HUES64 (cell line): ENCODE measurements around the gene NBAS.

Experiments
- H3K27ac ChIP-seq: 2 replicates; pipeline ENCODE4 v1.7.0; 2013; ENCODE audit warnings: low read depth, low read length, inconsistent platforms
- H3K27me3 ChIP-seq: 2 replicates; pipeline ENCODE4 v1.6.1; 2013; ENCODE audit warnings: mild to moderate bottlenecking, low read length; ENCODE audit not compliant: insufficient read depth
- H3K36me3 ChIP-seq: 2 replicates; pipeline ENCODE4 v1.6.1; 2013; ENCODE audit warnings: mild to moderate bottlenecking, low read length; ENCODE audit not compliant: insufficient read depth
- H3K4me1 ChIP-seq: 2 replicates; pipeline ENCODE4 v1.6.1; 2013; ENCODE audit warnings: mild to moderate bottlenecking, low read length, moderate library complexity; ENCODE audit not compliant: insufficient read depth
- H3K4me3 ChIP-seq: 2 replicates; pipeline ENCODE4 v1.5.1; 2013; ENCODE audit warnings: mild to moderate bottlenecking, low read length, moderate library complexity
- H3K9ac ChIP-seq: 2 replicates; pipeline ENCODE4 v1.6.1; 2013; ENCODE audit warnings: mild to moderate bottlenecking, low read depth, low read length
- H3K9me3 ChIP-seq: 2 replicates; pipeline ENCODE4 v1.6.1; 2013; ENCODE audit warnings: low read depth, low read length; ENCODE audit not compliant: insufficient read depth
- WGBS: fragments of 150-250, 120-280 bp; methylation state at CpG from one replicate; pipeline ENCODE4 v1.1.7; 2013; ENCODE audit warnings: missing lambda C conversion rate; 5-methylcytosine and 5-hydroxymethylcytosine counted together

Gene NBAS

DNA sequence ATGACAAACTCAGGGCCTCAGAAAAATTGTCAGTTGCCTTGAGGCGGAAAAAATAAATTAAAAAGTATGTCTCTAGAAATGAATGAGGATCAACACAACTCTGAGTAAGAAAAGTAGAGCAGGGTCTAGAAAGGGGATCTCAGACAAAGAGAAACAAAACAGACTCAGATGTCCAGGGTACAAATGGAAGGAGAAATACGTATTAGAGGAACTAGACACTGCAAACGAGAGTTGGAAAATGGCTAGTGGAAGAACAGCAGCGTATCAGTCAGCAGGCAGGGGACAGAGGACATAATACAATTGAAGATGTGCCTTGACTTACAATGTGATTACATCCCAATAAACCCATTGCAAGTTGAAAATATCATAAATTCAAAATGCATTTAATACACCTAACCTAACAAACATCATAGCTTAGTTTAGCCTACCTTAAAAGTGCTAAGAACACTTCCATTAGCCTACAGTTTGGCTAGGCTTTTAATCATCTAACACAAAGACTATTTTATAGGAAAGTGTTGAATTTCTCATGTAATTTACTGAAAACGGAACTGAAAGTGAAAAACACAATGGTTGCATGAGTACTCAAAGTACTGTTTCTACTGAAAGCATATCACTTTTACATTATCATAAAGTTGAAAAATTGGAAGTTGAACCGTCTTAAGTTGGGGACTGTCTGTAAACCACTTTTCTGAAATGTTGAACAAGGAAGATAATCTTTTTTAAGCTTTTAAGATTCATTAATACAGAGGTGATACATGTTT is 182.8 kb downstream of the NBAS start:
- Histone ChIP-seq H3K9ac (no peak overlapping the region), H3K36me3 (peaks cover 24% of the 10 kb centered on the region), H3K9me3 (no peaks in the 10 kb centered on the region), H3K27ac (no peak overlapping the region), H3K4me1 (no peaks in the 10 kb centered on the region), H3K4me3 (no peak overlapping the region), H3K27me3 (no peaks in the 10 kb centered on the region)
- 98% methylated on average over 5 of the region's 6 CpGs for WGBS

DNA sequence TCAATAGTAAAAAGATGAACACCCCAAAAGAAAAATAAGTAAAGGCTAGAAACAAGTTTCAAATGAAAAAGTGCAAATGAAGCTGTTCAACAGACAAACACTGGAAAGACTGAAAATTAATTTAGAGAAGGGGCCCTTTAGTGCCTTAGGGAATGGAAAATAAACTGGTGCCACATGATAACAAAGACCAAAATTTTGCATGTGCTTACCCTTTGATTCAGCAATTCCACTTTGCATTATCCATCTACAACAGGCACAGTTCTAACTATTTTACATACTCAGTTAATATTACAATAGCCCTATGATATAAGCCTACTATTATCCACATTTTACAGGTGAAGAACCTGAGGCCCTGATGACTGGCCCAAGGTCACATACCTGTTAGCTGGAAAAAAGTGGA is 183.9 kb downstream of the NBAS start:
- H3K27me3 ChIP-seq = no peaks in the 10 kb centered on the region
- no peaks in the 10 kb centered on the region for H3K9me3 ChIP-seq
- no peak overlapping the region for H3K9ac ChIP-seq
- H3K27ac ChIP-seq = no peak overlapping the region
- H3K4me1 ChIP-seq = no peaks in the 10 kb centered on the region
- H3K4me3 ChIP-seq = no peak overlapping the region
- H3K36me3 ChIP-seq = peaks cover 21% of the 10 kb centered on the region

DNA sequence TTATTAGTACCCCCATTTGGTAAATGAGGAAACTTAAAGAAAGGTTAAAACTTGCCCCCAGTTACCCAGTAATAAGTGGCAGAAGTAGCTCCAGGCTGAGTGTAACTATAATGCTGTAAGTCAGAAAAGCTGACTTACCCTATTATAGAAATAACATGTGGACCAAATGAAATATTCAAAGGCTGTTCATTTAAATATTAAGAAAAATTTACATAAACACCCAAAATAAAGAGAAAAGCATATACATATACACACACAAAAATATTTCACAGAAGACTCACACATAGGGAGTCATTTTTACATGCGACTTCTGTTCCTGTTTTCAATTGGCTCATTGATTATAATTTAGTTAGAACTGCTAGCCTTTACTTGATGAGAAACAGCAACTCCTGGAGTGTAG is 189.1 kb downstream of the NBAS start:
- WGBS = 100% methylated on average over 1 of the region's 1 CpG

DNA sequence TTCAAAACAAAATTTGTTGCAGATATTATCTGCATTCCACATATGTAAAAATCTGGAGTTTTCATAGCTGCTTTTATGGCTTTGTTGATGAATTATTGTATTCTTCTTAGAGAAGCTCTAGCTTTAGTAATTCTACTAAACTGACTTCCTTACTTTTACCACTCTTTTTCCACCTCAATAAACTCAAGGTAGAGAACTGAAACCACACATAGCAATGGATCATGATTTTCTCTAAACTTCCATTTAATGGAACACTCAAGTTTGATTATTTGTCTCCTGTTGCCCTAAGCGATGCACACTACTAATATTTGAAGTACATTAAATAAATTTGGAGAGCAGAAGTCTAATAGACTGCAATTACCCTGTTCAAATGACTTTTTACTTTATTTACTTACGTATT is 192.0 kb downstream of the NBAS start:
- Histone ChIP-seq H3K4me3 (no peak overlapping the region), H3K4me1 (peaks cover 12% of the 10 kb centered on the region), H3K36me3 (peaks cover under 1% of the 10 kb centered on the region; the same call in 1 of the 2 replicates), H3K9ac (no peak overlapping the region), H3K27ac (no peak overlapping the region), H3K9me3 (no peaks in the 10 kb centered on the region), H3K27me3 (no peaks in the 10 kb centered on the region)
- 100% methylated on average over 1 of the region's 2 CpGs for WGBS

More for the DNA sequence above, 189.1 kb downstream of the NBAS start:
- no peak overlapping the region for H3K9ac ChIP-seq
- no peaks in the 10 kb centered on the region for H3K27me3 ChIP-seq
- H3K36me3 ChIP-seq = peaks cover 7% of the 10 kb centered on the region
- peaks cover 7% of the 10 kb centered on the region for H3K4me1 ChIP-seq
- no peaks in the 10 kb centered on the region for H3K9me3 ChIP-seq
- no peak overlapping the region for H3K27ac ChIP-seq
- H3K4me3 ChIP-seq = no peak overlapping the region

DNA sequence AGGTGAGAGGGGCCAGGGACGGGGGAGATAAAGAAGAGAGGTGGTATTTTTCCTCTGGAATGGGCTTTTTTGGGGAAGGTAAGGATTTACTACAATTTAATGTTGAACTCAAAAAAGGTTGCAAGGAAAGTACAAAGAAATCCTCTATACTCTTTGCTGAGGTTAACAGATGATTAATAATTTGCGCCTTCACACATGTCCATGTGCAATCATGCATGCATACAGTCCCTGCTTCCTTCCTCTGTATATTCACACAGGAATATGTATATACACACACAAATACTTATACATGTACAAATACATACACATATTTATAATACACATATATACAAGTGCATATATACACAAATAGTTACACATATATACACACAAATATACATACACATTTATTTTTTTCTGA is 193.4 kb downstream of the NBAS start:
- 89% methylated on average over 2 of the region's 2 CpGs for WGBS
- Histone ChIP-seq H3K4me3 (no peak overlapping the region), H3K27ac (no peak overlapping the region), H3K9me3 (no peaks in the 10 kb centered on the region), H3K9ac (no peak overlapping the region), H3K27me3 (no peaks in the 10 kb centered on the region), H3K4me1 (peaks cover 12% of the 10 kb centered on the region), H3K36me3 (no peaks in the 10 kb centered on the region)

DNA sequence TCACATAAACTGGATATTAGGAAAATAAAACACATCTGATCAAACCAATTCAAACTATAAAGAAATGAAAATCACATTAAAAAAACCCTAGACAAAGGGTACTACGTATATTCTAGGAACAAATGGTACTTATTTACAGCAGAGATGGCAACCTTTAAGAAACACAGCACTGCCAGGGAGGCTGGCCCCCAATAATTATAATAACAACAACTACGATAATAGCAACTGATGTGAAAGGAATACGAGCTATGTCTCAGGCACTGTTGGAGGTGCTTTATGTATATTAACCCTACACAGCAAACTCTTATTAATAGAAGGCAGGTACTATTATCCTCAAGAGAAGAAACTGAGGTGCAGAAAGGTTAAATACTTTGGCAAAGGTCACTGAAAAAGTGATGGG is 193.9 kb downstream of the NBAS start:
- no peak overlapping the region for H3K27ac ChIP-seq
- H3K9ac ChIP-seq = no peak overlapping the region
- no peaks in the 10 kb centered on the region for H3K27me3 ChIP-seq
- WGBS = 74% methylated on average over 2 of the region's 3 CpGs
- no peak overlapping the region for H3K4me3 ChIP-seq
- H3K4me1 ChIP-seq = peaks cover 12% of the 10 kb centered on the region
- H3K9me3 ChIP-seq = no peaks in the 10 kb centered on the region
- H3K36me3 ChIP-seq = no peaks in the 10 kb centered on the region

DNA sequence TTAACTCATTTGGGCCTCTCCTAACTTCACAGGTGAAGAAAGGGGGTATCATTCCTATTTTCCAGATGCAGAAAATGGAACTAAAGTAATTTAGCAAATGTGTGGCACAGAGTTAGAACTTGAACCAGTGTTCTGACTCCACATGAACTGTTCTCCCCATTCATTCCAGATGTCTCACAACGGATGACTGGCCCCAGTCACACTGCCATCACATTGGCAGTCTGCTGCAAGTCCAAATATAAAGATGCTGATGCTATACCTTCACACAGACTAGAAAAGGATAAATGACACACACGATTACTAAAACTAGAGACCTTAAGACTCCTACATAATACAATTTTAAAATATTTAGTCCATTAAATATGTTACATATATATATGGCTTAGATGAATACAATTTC is 195.7 kb downstream of the NBAS start:
- 50% methylated on average over 2 of the region's 2 CpGs for WGBS
- H3K9ac ChIP-seq = no peak overlapping the region
- H3K4me3 ChIP-seq = no peak overlapping the region
- no peak overlapping the region for H3K27ac ChIP-seq
- no peaks in the 10 kb centered on the region for H3K36me3 ChIP-seq
- H3K9me3 ChIP-seq = no peaks in the 10 kb centered on the region
- H3K27me3 ChIP-seq = no peaks in the 10 kb centered on the region
- peaks cover 12% of the 10 kb centered on the region for H3K4me1 ChIP-seq

DNA sequence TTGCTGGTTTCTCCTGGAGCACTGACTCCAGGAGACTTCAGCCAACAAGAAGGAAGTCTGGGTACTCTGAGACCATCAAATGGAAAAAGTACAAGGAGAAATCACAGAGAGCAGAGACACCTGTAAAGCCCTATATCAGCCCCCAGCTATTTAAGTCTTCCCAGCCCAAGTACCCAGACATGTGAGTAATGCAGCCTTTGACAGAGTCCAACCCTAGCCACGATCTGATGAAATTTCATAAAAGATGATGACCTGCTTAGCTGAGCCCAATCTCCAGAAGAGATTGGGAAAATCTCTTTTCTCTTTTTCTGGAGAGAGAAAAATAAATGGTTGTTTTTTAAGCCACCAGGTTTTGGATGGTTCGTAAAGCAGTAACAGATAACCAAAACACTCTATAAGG is 196.6 kb downstream of the NBAS start:
- no peak overlapping the region for H3K4me3 ChIP-seq
- no peaks in the 10 kb centered on the region for H3K36me3 ChIP-seq
- H3K9ac ChIP-seq = no peak overlapping the region
- 97% methylated on average over 2 of the region's 2 CpGs for WGBS
- H3K9me3 ChIP-seq = no peaks in the 10 kb centered on the region
- no peak overlapping the region for H3K27ac ChIP-seq
- peaks cover 12% of the 10 kb centered on the region for H3K4me1 ChIP-seq
- no peaks in the 10 kb centered on the region for H3K27me3 ChIP-seq

DNA sequence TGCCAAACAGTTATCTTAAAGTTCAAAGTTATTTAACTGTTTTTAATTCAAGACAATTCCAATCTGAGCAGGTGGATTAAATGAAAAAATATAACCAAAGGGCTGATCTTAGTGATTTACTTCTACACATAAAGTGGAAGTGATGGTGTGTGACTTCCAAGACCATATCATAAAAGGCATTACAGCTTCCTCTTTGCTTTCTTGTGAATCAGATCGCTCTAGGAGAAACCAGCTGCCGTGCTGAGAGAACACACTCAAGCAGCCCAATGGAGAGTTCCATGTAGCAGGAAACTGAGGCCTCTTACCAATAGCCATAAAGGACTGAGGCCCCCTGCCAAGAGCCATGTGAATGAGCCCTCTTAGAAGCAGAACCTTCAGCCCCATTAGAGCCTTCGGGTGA is 197.4 kb downstream of the NBAS start:
- Histone ChIP-seq H3K9ac (no peak overlapping the region), H3K27me3 (no peaks in the 10 kb centered on the region), H3K27ac (no peak overlapping the region), H3K36me3 (no peaks in the 10 kb centered on the region), H3K4me1 (peaks cover 18% of the 10 kb centered on the region), H3K9me3 (no peaks in the 10 kb centered on the region), H3K4me3 (no peak overlapping the region)
- WGBS = 97% methylated on average over 3 of the region's 3 CpGs

DNA sequence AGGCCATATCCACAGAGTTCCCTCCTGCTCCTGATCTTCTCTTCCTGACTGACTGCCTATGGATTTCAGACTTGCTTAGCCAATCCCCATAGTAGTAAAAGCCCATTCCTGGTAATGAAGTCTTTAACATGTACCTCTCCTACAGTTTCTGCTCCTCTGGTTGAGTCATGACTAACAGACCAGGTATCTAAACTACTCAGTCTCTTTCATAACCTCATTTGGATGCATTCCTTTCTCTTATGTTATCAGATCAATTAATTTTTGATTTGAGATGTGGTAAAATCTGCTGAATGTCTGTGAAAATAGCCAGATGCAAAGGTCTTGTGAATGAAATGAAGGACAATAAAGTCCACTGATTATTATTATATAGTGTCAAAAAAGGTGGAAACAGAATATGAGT is 198.0 kb downstream of the NBAS start:
- Histone ChIP-seq H3K9me3 (no peaks in the 10 kb centered on the region), H3K27me3 (no peaks in the 10 kb centered on the region), H3K36me3 (no peaks in the 10 kb centered on the region), H3K9ac (no peak overlapping the region), H3K4me3 (no peak overlapping the region), H3K4me1 (peaks cover 22% of the 10 kb centered on the region), H3K27ac (no peak overlapping the region)

DNA sequence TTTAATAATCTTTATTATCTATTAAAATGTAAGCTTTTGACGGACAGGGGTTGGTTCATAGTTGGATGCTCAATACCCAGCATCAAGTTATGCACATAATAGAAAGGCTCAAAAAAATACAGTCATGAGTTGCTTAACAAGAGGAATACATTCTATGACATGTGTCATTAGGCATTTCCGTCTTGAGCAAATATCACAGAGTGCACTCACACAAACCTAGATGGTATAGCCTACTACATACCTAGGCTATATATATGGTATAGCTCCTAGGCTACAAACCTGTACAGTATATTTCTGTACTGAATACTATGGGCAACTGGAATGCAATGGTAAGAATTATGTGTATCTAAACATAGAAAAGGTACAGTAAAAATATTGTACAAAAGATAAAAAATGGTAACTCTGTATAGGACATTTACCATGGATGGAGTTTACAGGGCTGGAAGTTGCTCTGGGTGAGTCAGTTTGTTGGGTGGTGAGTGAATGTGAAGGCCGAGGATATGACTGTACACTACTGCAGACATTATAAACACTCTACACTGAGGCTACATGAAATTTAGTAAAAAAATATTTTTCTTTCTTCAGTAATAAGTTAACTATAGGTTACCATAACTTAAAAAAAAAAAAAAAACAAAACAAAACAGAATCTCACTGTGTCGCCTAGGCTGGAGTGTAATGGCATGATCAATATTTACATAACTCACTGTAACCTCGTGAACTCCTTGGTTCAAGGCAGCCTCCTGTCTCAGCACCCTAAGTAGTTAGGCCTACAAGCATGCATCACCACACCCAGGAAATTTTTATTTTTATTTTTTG is 201.2 kb downstream of the NBAS start:
- no peak overlapping the region for H3K9ac ChIP-seq
- 97% methylated on average over 2 of the region's 5 CpGs for WGBS
- no peak overlapping the region for H3K27ac ChIP-seq
- H3K27me3 ChIP-seq = no peaks in the 10 kb centered on the region
- no peaks in the 10 kb centered on the region for H3K36me3 ChIP-seq
- H3K4me1 ChIP-seq = peaks cover 14% of the 10 kb centered on the region; the same call in 1 of the 2 replicates
- H3K9me3 ChIP-seq = no peaks in the 10 kb centered on the region
- no peak overlapping the region for H3K4me3 ChIP-seq
